ENCODE measurements around the gene CACNA1G. TPM values are rescaled to one million over a fixed set of nuclear protein-coding genes. Genes with fewer than 3 reads are reported as not detected.
A peak's percentile ranks its signal among the peaks of the same experiment; 100 is the strongest.

Gene CACNA1G
- total RNA-seq, 2 donors from 2014 or later, result 0.07 to 0.19 TPM

GRCh38 chr17:50527949-50528474 is 32.5 kb upstream of the CACNA1G start:
- Histone ChIP-seq H3K9ac (ENCODE audit: low read depth in 2 of 2, low read length in 2 of 2) (no peak overlapping the region), H3K9me3 (no peaks in the 10 kb centered on the region)

GRCh38 chr17:50529849-50530248 is 30.7 kb upstream of the CACNA1G start:
- peaks cover 7% of the 10 kb centered on the region for H3K27me3 ChIP-seq
- TF ChIP-seq CTCF (IDR thresholded peaks at IDR 0.05), result no peak

More at GRCh38 chr17:50527949-50528474, 32.5 kb upstream of the CACNA1G start:
- no peak overlapping the region for H3K4me3 ChIP-seq
- TF ChIP-seq CTCF (IDR thresholded peaks at IDR 0.05), result no peak
- intact Hi-C loops (cut with DNase I), result no loop called here
- no peak overlapping the region for H3K27ac ChIP-seq
- no peak for DNase-seq
- no peaks in the 10 kb centered on the region for H3K36me3 ChIP-seq
- H3K4me1 ChIP-seq, result no peaks in the 10 kb centered on the region
- H3K27me3 ChIP-seq, result peaks cover 7% of the 10 kb centered on the region

DNA sequence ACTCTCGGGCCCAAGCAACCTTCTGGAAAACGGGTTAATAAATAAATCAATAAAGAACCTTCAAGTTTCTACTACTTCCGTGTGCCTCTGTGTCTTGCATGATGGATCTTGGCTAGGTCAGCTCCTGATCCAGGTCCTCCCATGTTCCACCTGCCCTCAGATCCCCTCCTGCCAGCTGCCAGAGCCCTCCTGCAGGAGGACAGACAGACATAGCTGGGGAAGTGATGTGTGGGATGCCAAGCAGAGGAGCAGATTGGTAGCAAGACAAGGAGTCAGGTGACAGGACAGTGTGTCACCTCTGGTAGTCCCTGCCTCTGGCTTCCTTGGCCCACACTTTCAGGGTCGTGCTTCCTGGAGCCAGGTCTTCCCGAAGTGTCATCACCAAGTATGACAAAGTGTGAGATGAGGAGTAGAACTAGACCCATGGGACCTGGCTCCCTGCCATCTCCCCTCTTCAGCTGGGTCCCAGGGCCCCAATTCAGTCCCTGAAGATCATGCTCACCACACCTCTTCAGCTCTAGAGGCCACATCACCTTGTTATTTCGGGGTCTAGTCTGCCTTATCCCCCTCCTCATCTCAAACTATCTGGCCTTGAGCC is 29.0 kb upstream of the CACNA1G start:
- Histone ChIP-seq H3K9ac (ENCODE audit: low read depth in 2 of 2, low read length in 2 of 2) (peak overlapping the region in 1 of 2 donors; percentile 91), H3K9me3 (no peaks in the 10 kb centered on the region), H3K4me3 (no peak overlapping the region), H3K27ac (no peak overlapping the region), H3K27me3 (peaks cover 7% of the 10 kb centered on the region), H3K4me1 (no peaks in the 10 kb centered on the region), H3K36me3 (no peaks in the 10 kb centered on the region)
- TF ChIP-seq CTCF (IDR thresholded peaks at IDR 0.05), result no peak
- intact Hi-C loops (cut with DNase I), result no loop called here
- no peak for DNase-seq

More at GRCh38 chr17:50529849-50530248, 30.7 kb upstream of the CACNA1G start:
- intact Hi-C loops (cut with DNase I), result no loop called here
- H3K4me3 ChIP-seq, result no peak overlapping the region
- H3K36me3 ChIP-seq, result no peaks in the 10 kb centered on the region
- no peaks in the 10 kb centered on the region for H3K9me3 ChIP-seq
- DNase-seq, result no peak
- no peak overlapping the region for H3K9ac ChIP-seq (ENCODE audit: low read depth in 2 of 2, low read length in 2 of 2)
- H3K4me1 ChIP-seq, result no peaks in the 10 kb centered on the region
- no peak overlapping the region for H3K27ac ChIP-seq

DNA sequence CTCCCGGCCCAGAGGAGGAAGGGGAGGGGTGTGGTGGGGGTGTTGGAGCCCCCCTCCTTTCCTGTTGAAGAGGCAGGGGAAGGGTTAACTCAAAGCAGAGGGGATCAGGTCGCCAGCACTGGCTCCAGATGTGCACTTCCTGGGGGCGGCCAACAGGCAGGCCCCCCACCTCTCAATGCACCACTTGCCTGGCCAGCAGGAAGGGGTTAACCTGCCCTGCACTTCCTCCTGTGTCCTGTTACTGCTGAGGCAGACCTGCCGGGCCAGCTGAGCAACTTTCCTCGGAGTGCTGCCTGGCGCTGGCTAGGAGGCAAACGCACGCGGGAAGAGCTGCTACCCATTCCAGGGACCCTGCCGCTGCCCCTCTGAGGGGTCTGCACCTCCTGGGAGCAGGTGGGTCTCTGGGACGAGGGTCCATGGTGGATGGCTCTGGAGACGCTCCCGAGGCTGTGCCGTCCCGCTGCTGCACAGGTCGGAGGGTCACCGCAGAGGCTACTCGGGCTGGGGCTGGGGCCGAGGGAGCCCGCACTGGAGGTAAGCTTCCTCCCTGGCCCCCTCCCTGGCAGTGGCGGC is 28.0 kb upstream of the CACNA1G start, which contains the start of gene EPN3:
TSS of gene EPN3 (plus strand) at position 284 of the 573 bp plus-strand sequence. CDS start 3,822 bp downstream, outside the sequence.
- peak within 1 kb of the TSS; percentile 71 to 91 for H3K9ac ChIP-seq (ENCODE audit: low read depth in 2 of 2, low read length in 2 of 2)

DNA sequence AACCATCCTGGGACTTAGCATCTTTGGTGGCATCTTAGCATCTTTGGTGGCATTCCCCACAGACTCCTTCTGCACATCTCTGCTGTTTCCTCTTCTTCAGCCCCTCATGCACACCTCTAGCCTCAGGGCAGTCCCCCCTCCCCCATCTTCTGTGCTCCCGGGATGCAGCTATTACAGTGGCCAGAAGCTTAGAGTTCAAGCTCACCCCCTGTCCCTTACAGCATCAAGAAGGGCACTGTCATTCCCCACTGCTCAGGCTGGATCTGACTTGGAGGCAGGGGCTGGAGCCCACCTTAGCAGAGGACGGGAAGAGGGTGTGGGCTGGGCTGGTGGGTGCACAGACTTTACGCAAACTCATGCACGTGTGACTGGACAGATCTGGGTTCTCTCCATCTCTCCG is 27.3 kb upstream of the CACNA1G start:
- intact Hi-C loops (cut with DNase I), result no loop called here
- no peaks in the 10 kb centered on the region for H3K36me3 ChIP-seq
- peak overlapping the region; percentile 87 for H3K27ac ChIP-seq
- H3K4me3 ChIP-seq, result peak overlapping the region; percentile 44
- peak overlapping the region; percentile 71 to 91 for H3K9ac ChIP-seq (ENCODE audit: low read depth in 2 of 2, low read length in 2 of 2)
- DNase-seq, result peak; percentile 42
- H3K4me1 ChIP-seq, result no peaks in the 10 kb centered on the region
- no peak for TF ChIP-seq CTCF (IDR thresholded peaks at IDR 0.05)
- no peaks in the 10 kb centered on the region for H3K9me3 ChIP-seq
- H3K27me3 ChIP-seq, result peaks cover 7% of the 10 kb centered on the region

More for the DNA sequence above, 28.0 kb upstream of the CACNA1G start, which contains the start of gene EPN3:
- no peak for TF ChIP-seq CTCF (IDR thresholded peaks at IDR 0.05)
- DNase-seq, result peak; percentile 87
- intact Hi-C loops (cut with DNase I), result no loop called here
- Histone ChIP-seq H3K36me3 (no peaks in the 10 kb centered on the region), H3K4me1 (no peaks in the 10 kb centered on the region), H3K9me3 (no peaks in the 10 kb centered on the region), H3K4me3 (peak within 1 kb of the TSS; percentile 44), H3K27ac (peak within 1 kb of the TSS; percentile 87), H3K27me3 (peaks cover 7% of the 10 kb centered on the region)

All from colonic mucosa (tissue), 4 donors.